ENCODE data around the gene ARMC6.

DNA sequence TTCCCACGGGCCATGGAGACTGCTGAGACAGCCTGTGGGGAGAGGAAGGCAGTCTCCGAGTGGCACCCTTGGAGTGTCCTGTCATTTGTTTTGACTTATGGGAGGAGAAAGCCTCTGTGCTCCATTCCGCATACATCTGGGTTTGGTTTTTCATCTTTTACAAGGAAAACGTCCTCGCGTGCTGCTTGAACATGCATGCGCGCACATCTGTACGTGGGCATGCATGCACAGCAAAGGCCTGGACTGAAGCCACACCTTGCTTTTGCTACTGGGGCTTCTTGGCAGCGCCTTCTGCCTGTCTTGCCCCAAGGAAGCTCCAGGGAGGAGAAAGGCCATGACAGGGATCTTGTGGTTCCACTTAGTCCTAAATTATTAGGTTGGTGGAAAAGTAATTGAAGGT is 44.1 kb upstream of the ARMC6 start:
- TF ChIP-seq POLR2AphosphoS5 (IDR thresholded peaks at IDR 0.05; ENCODE audit: low read depth, low read length) (no peak), REST (IDR thresholded peaks at IDR 0.05; ENCODE audit: insufficient read depth in 1 of 2, low read depth in 2 of 2, low read length in 1 of 2) (no peak), CTCF (IDR thresholded peaks at IDR 0.05) (no peak), SIN3A (IDR thresholded peaks at IDR 0.05; ENCODE audit: borderline replicate concordance, insufficient read depth, low read depth, low read length) (no peak), TCF7L2 (IDR thresholded peaks at IDR 0.05; ENCODE audit: low read depth, low read length) (no peak)
